ENCODE results near the gene IGSF1.

Gene IGSF1

GRCh38 chrX:131288738-131289511 is at the start of gene IGSF1:
TSS of gene IGSF1 (minus strand) at chrX:131289306. CDS start at chrX:131286674, 2,632 bp downstream.
- DNase-seq (ENCODE audit: low read depth in 1 of 2, low spot score in 1 of 2): peak in 1 of 2 experiments; percentile 30
- in situ Hi-C loops (cut with HindIII; ENCODE audit: low pct_unique_long_range_greater_than_20kb, low sequenced_read_pairs): no loop called here
- TF ChIP-seq JUND (IDR thresholded peaks at IDR 0.05; ENCODE audit: low read depth): no peak

- in situ Hi-C loops (cut with HindIII; ENCODE audit: low pct_unique_long_range_greater_than_20kb, low sequenced_read_pairs): no loop called here
- DNase-seq (ENCODE audit: low read depth in 1 of 2, low spot score in 1 of 2): no peak
- TF ChIP-seq JUND (IDR thresholded peaks at IDR 0.05; ENCODE audit: low read depth): no peak
Measured at GRCh38 chrX:131332331-131332730, 43.2 kb upstream of the IGSF1 start.

GRCh38 chrX:131331152-131331551 is 42.0 kb upstream of the IGSF1 start:
- no peak for TF ChIP-seq JUND (IDR thresholded peaks at IDR 0.05; ENCODE audit: low read depth)

DNA sequence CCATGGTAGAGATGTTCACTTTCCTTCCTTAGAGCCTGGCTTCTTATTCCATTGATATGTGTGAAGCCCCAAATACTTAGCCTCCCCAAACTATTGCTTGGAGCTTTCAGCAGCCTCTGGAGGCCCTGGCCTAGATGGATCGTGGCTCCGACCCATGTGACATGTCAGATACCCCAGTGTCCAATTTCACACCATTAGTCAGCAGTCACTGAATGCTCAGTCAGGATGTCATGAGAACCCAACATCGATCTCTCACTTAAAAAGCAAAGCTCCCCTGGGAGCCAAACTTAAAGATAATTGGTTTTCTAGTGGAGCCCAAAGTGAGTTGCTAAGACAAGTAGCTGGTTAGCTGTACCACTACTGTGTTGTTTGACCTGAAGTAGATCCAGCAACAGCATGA is 41.6 kb upstream of the IGSF1 start:
- in situ Hi-C loops (cut with HindIII; ENCODE audit: low pct_unique_long_range_greater_than_20kb, low sequenced_read_pairs): no loop called here
- no peak for DNase-seq (ENCODE audit: low read depth in 1 of 2, low spot score in 1 of 2)
- TF ChIP-seq JUND (IDR thresholded peaks at IDR 0.05; ENCODE audit: low read depth): no peak

More at GRCh38 chrX:131331152-131331551, 42.0 kb upstream of the IGSF1 start:
- DNase-seq (ENCODE audit: low read depth in 1 of 2, low spot score in 1 of 2): no peak
- in situ Hi-C loops (cut with HindIII; ENCODE audit: low pct_unique_long_range_greater_than_20kb, low sequenced_read_pairs): no loop called here

- no peak for DNase-seq (ENCODE audit: low read depth in 1 of 2, low spot score in 1 of 2)
Measured at GRCh38 chrX:131322651-131323050, 33.5 kb upstream of the IGSF1 start.

DNA sequence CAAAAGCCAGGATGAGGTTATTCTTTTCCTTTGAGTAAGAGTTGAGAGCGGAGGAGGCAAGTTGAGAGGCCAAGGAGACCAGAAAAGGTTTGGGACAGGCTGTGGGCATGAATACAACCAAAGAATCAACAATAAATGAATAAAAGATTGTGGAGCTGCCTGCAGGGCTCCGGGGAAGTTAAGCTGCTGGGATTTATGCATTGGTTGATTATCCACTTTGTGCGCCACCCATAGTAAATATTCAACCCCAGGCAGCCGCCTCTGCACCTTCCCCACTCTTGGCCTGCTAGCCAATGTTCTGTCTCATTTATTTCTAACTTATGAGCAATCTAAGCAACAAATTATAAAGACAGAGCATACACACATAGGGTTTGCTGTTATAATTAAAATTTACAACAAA is 28.2 kb upstream of the IGSF1 start:
- TF ChIP-seq JUND (IDR thresholded peaks at IDR 0.05; ENCODE audit: low read depth): no peak
- DNase-seq (ENCODE audit: low read depth in 1 of 2, low spot score in 1 of 2): no peak
- in situ Hi-C loops (cut with HindIII; ENCODE audit: low pct_unique_long_range_greater_than_20kb, low sequenced_read_pairs): no loop called here

More at GRCh38 chrX:131322651-131323050, 33.5 kb upstream of the IGSF1 start:
- in situ Hi-C loops (cut with HindIII; ENCODE audit: low pct_unique_long_range_greater_than_20kb, low sequenced_read_pairs): no loop called here
- no peak for TF ChIP-seq JUND (IDR thresholded peaks at IDR 0.05; ENCODE audit: low read depth)

- no peak for DNase-seq (ENCODE audit: low read depth in 1 of 2, low spot score in 1 of 2)
- in situ Hi-C loops (cut with HindIII; ENCODE audit: low pct_unique_long_range_greater_than_20kb, low sequenced_read_pairs): no loop called here
- TF ChIP-seq JUND (IDR thresholded peaks at IDR 0.05; ENCODE audit: low read depth): no peak
Measured at GRCh38 chrX:131316260-131316659, 27.2 kb upstream of the IGSF1 start.

DNA sequence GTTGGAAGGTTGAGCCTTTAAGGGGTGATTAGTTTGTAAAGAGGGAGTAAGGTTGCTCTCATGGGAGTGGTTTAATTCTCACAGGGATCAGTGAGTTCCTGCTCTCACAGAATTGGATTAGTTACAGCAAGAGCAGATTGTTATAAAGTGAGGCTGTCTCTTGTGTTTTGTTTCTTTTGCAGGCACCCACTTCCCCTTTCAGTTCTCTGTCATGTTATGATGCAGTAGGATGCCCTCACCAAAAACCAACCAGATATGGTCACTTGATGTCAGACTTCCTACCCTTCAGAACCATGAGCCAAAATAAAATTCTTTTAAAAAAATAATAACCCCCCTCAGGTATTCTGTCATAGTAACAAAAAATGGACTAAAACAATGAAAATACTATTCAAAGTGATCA is 19.9 kb upstream of the IGSF1 start:
- DNase-seq (ENCODE audit: low read depth in 1 of 2, low spot score in 1 of 2): no peak
- TF ChIP-seq JUND (IDR thresholded peaks at IDR 0.05; ENCODE audit: low read depth): no peak
- in situ Hi-C loops (cut with HindIII; ENCODE audit: low pct_unique_long_range_greater_than_20kb, low sequenced_read_pairs): no loop called here

- TF ChIP-seq JUND (IDR thresholded peaks at IDR 0.05; ENCODE audit: low read depth): no peak
- in situ Hi-C loops (cut with HindIII; ENCODE audit: low pct_unique_long_range_greater_than_20kb, low sequenced_read_pairs): no loop called here
- no peak for DNase-seq (ENCODE audit: low read depth in 1 of 2, low spot score in 1 of 2)
Measured at GRCh38 chrX:131306601-131307000, 17.5 kb upstream of the IGSF1 start.

- TF ChIP-seq JUND (IDR thresholded peaks at IDR 0.05; ENCODE audit: low read depth): no peak
- in situ Hi-C loops (cut with HindIII; ENCODE audit: low pct_unique_long_range_greater_than_20kb, low sequenced_read_pairs): no loop called here
- no peak for DNase-seq (ENCODE audit: low read depth in 1 of 2, low spot score in 1 of 2)
Measured at GRCh38 chrX:131305926-131306325, 16.8 kb upstream of the IGSF1 start.

GRCh38 chrX:131302701-131303100 is 13.6 kb upstream of the IGSF1 start:
- TF ChIP-seq JUND (IDR thresholded peaks at IDR 0.05; ENCODE audit: low read depth): no peak
- DNase-seq (ENCODE audit: low read depth in 1 of 2, low spot score in 1 of 2): no peak
- in situ Hi-C loops (cut with HindIII; ENCODE audit: low pct_unique_long_range_greater_than_20kb, low sequenced_read_pairs): no loop called here

GRCh38 chrX:131301155-131301554 is 12.0 kb upstream of the IGSF1 start:
- in situ Hi-C loops (cut with HindIII; ENCODE audit: low pct_unique_long_range_greater_than_20kb, low sequenced_read_pairs): no loop called here
- no peak for DNase-seq (ENCODE audit: low read depth in 1 of 2, low spot score in 1 of 2)
- TF ChIP-seq JUND (IDR thresholded peaks at IDR 0.05; ENCODE audit: low read depth): no peak

- no peak for TF ChIP-seq JUND (IDR thresholded peaks at IDR 0.05; ENCODE audit: low read depth)
- in situ Hi-C loops (cut with HindIII; ENCODE audit: low pct_unique_long_range_greater_than_20kb, low sequenced_read_pairs): no loop called here
- DNase-seq (ENCODE audit: low read depth in 1 of 2, low spot score in 1 of 2): no peak
Measured at GRCh38 chrX:131298846-131299245, 9.7 kb upstream of the IGSF1 start.

GRCh38 chrX:131298036-131298435 is 8.9 kb upstream of the IGSF1 start:
- no peak for DNase-seq (ENCODE audit: low read depth in 1 of 2, low spot score in 1 of 2)
- in situ Hi-C loops (cut with HindIII; ENCODE audit: low pct_unique_long_range_greater_than_20kb, low sequenced_read_pairs): no loop called here
- TF ChIP-seq JUND (IDR thresholded peaks at IDR 0.05; ENCODE audit: low read depth): no peak
